Epithelial cell of proximal tubule (primary cell): ENCODE results near the gene B4GALT2. TPM values are rescaled to one million over a fixed set of nuclear protein-coding genes. Genes with fewer than 3 reads are reported as not detected.
A peak's percentile ranks its signal among the peaks of the same experiment; 100 is the strongest.

Experiments used
- DNase-seq: peaks from one replicate; pipeline ENCODE4 v3.0.0-alpha.2; 2011; ENCODE audit warnings: low read depth
- H3K4me3 ChIP-seq: 2 replicates; pipeline ENCODE4 v1.5.1; 2011; ENCODE audit warnings: low read depth, mild to moderate bottlenecking, low read length
- total RNA-seq: library from RNA; depleted of rRNA; stranded (reverse); fragments of >200 nt; gene quantifications from 2 replicates; pipeline ENCODE4 v1.2.3, GENCODE V29; 2015
- TF ChIP-seq, protein P1 (sequence below): conservative IDR thresholded peaks from 2 replicates; pipeline ENCODE4 v1.5.1; 2012; ENCODE audit warnings: low read depth, mild to moderate bottlenecking, low read length

Gene B4GALT2
- total RNA-seq, 1 donor from 2014 or later, result 69.5 TPM

DNA sequence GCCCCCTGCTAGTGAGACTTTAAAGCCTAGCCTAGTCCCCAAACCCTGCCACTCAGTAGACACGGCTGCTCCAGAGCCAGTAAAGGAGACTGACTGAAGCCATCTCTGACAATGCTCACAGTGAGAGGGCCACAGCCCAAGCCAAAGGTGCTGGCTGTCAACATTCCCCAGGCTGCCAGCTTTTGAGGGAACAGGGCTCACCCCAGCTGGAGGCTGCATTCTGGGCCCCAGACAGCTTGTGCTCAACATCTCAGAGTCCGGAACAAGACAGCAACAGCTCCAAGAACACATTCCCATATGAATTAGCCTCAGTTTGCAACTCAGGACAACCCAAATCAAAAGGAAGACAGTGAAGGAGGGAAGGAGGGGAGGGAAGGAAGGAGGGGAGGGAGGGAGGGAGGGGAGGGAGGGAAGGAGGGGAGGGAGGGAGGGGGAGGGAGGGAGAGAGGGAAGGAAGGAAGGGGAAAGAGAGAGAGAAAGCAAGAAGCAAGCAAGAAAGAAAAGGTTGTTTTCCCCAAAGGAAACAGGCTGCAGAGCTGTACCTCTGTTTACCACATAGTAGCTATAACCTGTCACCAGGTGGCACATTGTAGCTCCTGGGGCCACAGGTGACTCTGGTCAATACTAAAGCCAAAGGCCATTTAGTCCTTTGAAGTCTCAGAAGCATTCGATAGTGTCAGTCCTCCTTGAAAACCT lies 40.0 kb upstream of the B4GALT2 start:
- TF ChIP-seq, protein P1, sequence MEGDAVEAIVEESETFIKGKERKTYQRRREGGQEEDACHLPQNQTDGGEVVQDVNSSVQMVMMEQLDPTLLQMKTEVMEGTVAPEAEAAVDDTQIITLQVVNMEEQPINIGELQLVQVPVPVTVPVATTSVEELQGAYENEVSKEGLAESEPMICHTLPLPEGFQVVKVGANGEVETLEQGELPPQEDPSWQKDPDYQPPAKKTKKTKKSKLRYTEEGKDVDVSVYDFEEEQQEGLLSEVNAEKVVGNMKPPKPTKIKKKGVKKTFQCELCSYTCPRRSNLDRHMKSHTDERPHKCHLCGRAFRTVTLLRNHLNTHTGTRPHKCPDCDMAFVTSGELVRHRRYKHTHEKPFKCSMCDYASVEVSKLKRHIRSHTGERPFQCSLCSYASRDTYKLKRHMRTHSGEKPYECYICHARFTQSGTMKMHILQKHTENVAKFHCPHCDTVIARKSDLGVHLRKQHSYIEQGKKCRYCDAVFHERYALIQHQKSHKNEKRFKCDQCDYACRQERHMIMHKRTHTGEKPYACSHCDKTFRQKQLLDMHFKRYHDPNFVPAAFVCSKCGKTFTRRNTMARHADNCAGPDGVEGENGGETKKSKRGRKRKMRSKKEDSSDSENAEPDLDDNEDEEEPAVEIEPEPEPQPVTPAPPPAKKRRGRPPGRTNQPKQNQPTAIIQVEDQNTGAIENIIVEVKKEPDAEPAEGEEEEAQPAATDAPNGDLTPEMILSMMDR, result no peak
- no peak overlapping the region for H3K4me3 ChIP-seq
- no peak for DNase-seq

DNA sequence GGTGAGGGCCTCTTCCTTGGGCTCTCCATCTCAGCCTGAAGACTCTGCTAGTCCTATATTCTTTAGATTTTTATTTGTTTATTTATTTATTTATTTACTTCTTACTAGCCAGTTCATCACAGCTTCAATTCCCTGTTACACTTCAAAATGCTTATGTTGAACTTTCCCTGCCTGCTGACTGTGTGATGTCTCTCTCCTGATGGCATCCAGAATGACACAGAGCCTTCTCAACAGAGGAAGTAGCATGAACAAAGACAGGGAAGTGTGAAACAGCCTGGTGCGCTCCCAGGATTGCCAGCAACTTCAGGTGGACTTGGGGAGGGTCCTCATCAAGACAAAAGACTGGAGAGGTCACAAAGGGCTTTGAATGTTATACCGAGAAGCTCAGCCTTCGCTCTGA lies 36.6 kb upstream of the B4GALT2 start:
- TF ChIP-seq, protein P1, result no peak
- H3K4me3 ChIP-seq, result no peak overlapping the region
- DNase-seq, result no peak

DNA sequence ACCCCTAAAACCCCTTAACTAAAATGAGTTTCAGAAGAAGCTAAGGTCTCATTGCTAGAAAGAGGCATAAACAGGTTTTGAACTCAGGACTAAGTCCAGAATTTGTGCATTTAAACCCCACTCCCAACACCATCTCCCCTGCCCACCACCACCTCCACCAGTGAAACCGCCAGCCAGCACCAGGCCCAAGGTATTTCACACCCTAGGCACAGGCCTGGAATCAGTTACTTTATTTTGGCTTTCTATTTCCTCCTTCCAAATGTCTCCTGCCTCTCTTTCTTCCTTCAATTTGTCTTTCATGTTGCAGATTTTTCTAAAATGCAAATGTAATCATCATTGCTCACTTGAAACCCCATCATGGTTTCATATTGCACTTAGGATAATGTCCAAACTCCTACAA lies 34.1 kb upstream of the B4GALT2 start:
- TF ChIP-seq, protein P1, result no peak

DNA sequence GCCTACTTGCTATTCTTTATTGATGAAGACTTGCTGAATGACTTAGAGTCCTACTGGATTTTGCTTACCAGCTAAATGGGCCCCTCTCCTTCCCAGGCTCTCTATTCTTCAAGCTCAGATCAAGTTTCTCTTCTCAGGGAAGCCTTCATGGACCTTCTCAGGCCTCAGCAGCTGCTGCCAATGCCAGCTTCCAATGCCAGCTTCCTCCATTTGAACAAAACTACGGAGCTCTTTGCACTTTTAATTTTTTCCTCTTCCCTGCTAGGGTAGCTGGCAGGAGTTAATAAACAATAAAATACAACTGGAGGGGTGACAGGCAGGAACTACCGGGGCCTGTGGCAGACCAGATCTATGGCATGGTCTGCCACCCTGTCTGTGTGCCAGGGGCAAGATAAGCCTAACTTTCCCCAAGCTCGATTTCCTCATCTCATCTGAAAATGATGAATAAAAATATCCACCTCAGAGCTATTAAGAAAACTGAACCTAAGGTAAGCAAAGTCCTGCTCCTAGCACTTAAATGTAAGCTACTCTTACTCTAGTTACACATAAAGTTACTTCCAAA lies 33.3 kb upstream of the B4GALT2 start:
- DNase-seq, result no peak
- TF ChIP-seq, protein P1, result no peak
- H3K4me3 ChIP-seq, result peak overlapping the region; percentile 98

More for the DNA sequence above, 34.1 kb upstream of the B4GALT2 start:
- DNase-seq, result no peak
- no peak overlapping the region for H3K4me3 ChIP-seq

DNA sequence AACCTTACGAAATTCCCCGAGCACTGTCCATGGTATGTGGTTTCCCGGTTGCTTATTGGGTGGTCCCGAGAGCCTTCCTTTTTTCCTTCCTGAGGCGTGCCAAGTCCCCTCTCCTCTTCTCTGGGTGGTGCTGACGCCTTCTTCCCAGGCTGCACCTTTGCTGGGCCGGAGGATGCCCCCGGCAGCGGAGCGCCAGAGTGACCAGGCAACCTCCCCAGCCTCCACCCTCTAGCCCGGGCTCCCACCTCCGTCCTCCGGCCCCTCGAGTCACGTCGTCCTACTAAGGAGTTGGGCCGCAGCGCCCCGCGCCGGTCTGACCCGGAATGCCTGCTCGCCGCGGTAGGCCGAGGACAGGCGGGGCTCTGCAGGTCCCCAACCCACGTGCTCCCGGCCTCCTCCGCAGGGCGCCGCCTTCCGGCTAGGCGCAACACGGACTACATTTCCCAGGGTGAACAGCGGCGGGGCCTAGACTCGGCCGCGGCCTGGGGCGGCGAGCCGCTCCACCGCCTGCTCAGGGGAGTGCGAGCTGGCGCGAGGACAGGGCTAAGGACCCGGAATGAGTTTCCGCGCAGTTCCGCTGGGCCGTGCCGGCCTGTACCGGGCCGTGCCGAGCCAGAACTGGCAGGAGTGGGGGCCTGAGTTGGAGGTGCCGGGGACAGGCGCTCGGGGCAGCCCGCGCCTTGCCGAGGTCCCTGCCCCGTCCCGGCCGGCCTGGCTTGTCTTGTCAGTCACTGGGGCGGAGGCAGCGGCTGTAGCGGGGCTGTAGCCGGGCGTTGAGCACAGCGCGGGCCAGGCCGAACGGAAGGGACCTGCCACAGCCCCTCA lies 32.6 kb upstream of the B4GALT2 start, which contains the start of gene IPO13:
IPO13 (plus strand) TSS at position 715 of the 825 bp plus-strand sequence. CDS start 651 bp downstream, outside the sequence.
- TF ChIP-seq, protein P1, result peak; percentile 66
- peak within 1 kb of the TSS; percentile 98 for H3K4me3 ChIP-seq
- DNase-seq, result peak; percentile 55

DNA sequence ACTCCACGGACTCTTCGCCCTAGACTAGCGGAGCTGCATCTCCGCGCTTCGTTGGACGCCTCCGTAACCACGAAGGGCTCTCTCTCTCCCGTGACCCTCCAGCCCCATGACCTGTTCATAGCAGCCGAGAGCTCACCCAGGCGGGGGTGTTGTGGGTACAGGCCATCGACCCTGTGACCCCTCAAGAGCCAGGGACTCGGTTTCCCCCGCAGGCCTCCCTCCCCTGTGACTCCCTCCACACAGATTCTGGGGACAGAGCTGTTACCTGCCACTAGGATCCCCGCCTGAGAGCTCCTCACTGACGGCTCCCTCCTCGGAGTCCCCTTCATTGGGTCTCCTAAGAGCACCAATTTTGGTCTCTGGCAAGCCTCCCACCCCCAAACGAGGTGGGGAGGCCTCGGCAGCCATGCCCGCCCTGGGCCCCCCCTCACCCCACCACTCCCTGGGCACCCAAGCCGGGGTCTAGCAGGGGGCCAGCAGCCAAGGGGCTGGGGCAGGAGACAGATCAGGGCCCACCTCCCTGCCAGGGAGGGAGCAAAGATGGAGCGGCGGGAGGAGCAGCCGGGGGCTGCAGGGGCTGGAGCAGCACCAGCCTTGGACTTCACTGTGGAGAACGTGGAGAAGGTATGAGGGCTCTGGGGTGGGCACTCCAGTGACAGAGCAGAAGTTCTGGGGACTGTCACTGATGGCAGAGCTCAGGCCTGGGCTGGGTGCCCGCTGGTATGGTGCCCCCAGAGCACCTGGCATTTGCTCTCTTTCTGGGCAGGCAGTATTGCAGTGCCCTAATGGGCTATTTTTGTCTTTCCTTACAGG lies 31.7 kb upstream of the B4GALT2 start:
- peak overlapping the region; percentile 98 for H3K4me3 ChIP-seq
- TF ChIP-seq, protein P1, result no peak
- no peak for DNase-seq
